Endothelial cell (in vitro differentiated cells): ENCODE results near the gene DPYSL4. TPM values are rescaled to one million over a fixed set of nuclear protein-coding genes. Genes with fewer than 3 reads are reported as not detected.

ENCODE experiments used
- DNase-seq: peaks from one replicate; pipeline ENCODE4 v3.0.0; 2021; ENCODE audit warnings: low spot score
- H3K27ac Mint-ChIP-seq: one replicate; pipeline ENCODE4 v1.8.0; 2021; ENCODE audit warnings: mixed read lengths, inconsistent platforms; ENCODE audit not compliant: unreplicated experiment
- H3K27me3 Mint-ChIP-seq: one replicate; pipeline ENCODE4 v1.8.0; 2021; ENCODE audit warnings: mild to moderate bottlenecking, moderate library complexity, mixed read lengths, inconsistent platforms; ENCODE audit not compliant: unreplicated experiment
- H3K36me3 Mint-ChIP-seq: one replicate; pipeline ENCODE4 v1.8.0; 2021; ENCODE audit warnings: mild to moderate bottlenecking, low read depth, mixed read lengths, inconsistent platforms; ENCODE audit not compliant: unreplicated experiment
- H3K4me1 Mint-ChIP-seq: one replicate; pipeline ENCODE4 v1.8.0; 2021; ENCODE audit warnings: mild to moderate bottlenecking, mixed read lengths, inconsistent platforms; ENCODE audit not compliant: unreplicated experiment
- H3K4me3 Mint-ChIP-seq: one replicate; pipeline ENCODE4 v1.8.0; 2021; ENCODE audit warnings: mild to moderate bottlenecking, mixed read lengths, inconsistent platforms; ENCODE audit not compliant: unreplicated experiment
- H3K9me3 Mint-ChIP-seq: one replicate; pipeline ENCODE4 v1.8.0; 2021; ENCODE audit warnings: mixed read lengths, inconsistent platforms; ENCODE audit not compliant: unreplicated experiment
- CTCF ChIP-seq: fragments of 200-600 bp; sonication (generic); IDR thresholded peaks from one replicate; pipeline ENCODE4 v1.5.0; 2021; ENCODE audit warnings: antibody characterized with exemption; ENCODE audit not compliant: unreplicated experiment
- total RNA-seq: library from RNA; stranded (reverse); fragmentation: NEBNext Ultra II Directional; extraction: Animal tissue kit (Norgen Biotek cat#: 25700); gene quantifications from one replicate; pipeline ENCODE4 v1.2.1, GENCODE V29; 2021; ENCODE audit not compliant: unreplicated experiment

DPYSL4 gene
- total RNA-seq, 1 donor from 2014 or later: 15.0 TPM

GRCh38 chr10:132201111-132201969 is 14.6 kb downstream of the DPYSL4 start:
- H3K4me1 Mint-ChIP-seq: no peaks in the 10 kb centered on the region
- no peaks in the 10 kb centered on the region for H3K36me3 Mint-ChIP-seq
- H3K27ac Mint-ChIP-seq: no peak overlapping the region
- no peak for TF ChIP-seq CTCF
- no peaks in the 10 kb centered on the region for H3K9me3 Mint-ChIP-seq
- H3K4me3 Mint-ChIP-seq: no peak overlapping the region
- no peak for DNase-seq
- H3K27me3 Mint-ChIP-seq: peaks cover 6% of the 10 kb centered on the region

GRCh38 chr10:132202070-132202970 is 15.6 kb downstream of the DPYSL4 start:
- H3K4me1 Mint-ChIP-seq: no peaks in the 10 kb centered on the region
- TF ChIP-seq CTCF: no peak
- H3K36me3 Mint-ChIP-seq: no peaks in the 10 kb centered on the region
- no peak for DNase-seq
- no peaks in the 10 kb centered on the region for H3K9me3 Mint-ChIP-seq
- H3K27me3 Mint-ChIP-seq: peaks cover 5% of the 10 kb centered on the region
- H3K4me3 Mint-ChIP-seq: no peak overlapping the region
- no peak overlapping the region for H3K27ac Mint-ChIP-seq

GRCh38 chr10:132203256-132204077 is 16.7 kb downstream of the DPYSL4 start:
- Mint-ChIP-seq H3K27ac (no peak overlapping the region), H3K4me1 (no peaks in the 10 kb centered on the region), H3K4me3 (no peak overlapping the region), H3K9me3 (no peaks in the 10 kb centered on the region), H3K36me3 (no peaks in the 10 kb centered on the region), H3K27me3 (peaks cover 5% of the 10 kb centered on the region)
- TF ChIP-seq CTCF: no peak
- no peak for DNase-seq

GRCh38 chr10:132204078-132204780 is 17.5 kb downstream of the DPYSL4 start:
- no peak overlapping the region for H3K27ac Mint-ChIP-seq
- DNase-seq: no peak
- H3K4me1 Mint-ChIP-seq: no peaks in the 10 kb centered on the region
- no peak for TF ChIP-seq CTCF
- H3K9me3 Mint-ChIP-seq: no peaks in the 10 kb centered on the region
- no peaks in the 10 kb centered on the region for H3K36me3 Mint-ChIP-seq
- no peak overlapping the region for H3K4me3 Mint-ChIP-seq
- H3K27me3 Mint-ChIP-seq: peaks cover 6% of the 10 kb centered on the region
